PC-9 (cell line): Measurements from ENCODE around the gene DPYSL4.

Experiments
- CTCF ChIP-seq: fragments of 200-600 bp; sonication (generic); conservative IDR thresholded peaks from 2 replicates; pipeline ENCODE4 v1.6.1; 2017; ENCODE audit warnings: mixed run types, antibody characterized with exemption, mild to moderate bottlenecking, moderate library complexity
- EZH2 ChIP-seq: fragments of 200-600 bp; sonication (generic); IDR thresholded peaks from 2 replicates; pipeline ENCODE4 v1.8.0; 2017; ENCODE audit warnings: antibody characterized with exemption, low read depth

DNA sequence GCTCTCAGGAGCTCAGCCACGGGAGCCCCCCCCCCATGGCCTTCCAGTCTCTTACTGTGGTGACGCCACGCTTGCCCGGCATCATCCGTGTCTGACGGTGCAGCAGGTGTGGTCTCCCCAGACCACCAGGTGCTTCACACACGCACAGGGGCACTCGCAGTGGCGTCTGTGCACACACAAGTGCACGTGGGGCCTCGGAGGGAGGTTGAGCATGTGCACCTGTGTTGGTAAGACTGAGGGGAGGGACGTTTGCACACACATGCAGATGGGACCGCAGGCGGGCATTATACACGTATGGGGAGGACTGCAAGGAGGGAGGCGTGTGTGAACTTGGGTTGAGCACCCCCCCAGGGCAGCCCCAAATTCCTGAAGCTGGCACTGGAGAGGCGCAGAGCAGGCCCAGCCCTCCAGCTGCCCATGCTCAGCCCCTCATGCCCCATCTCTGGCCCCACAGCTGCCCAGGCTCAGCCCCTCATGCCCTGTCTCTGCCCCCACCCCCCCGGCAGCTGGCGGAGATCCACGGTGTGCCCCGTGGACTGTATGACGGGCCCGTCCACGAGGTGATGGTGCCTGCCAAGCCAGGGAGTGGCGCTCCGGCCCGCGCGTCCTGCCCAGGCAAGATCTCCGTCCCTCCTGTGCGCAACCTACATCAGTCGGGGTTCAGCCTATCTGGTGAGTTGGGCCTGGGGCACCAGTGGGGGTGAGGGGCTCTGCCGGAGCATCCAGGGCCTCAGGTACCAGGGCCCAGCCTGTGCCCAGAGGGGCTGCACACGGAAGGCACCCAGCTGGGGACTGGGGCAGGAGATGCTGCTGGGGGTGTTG lies 16.7 kb downstream of the DPYSL4 start:
- TF ChIP-seq CTCF = no peak
- no peak for TF ChIP-seq EZH2
